ENCODE data around the gene ZMAT5. TPM values are rescaled to one million over a fixed set of nuclear protein-coding genes. Genes with fewer than 3 reads are reported as not detected.

ZMAT5 gene
- total and polyA plus RNA-seq, 2 of the 13 experiments (the other 11 are each of a cell fraction or from before 2014, with no cell fraction given): 20.7 to 27.8 TPM

DNA sequence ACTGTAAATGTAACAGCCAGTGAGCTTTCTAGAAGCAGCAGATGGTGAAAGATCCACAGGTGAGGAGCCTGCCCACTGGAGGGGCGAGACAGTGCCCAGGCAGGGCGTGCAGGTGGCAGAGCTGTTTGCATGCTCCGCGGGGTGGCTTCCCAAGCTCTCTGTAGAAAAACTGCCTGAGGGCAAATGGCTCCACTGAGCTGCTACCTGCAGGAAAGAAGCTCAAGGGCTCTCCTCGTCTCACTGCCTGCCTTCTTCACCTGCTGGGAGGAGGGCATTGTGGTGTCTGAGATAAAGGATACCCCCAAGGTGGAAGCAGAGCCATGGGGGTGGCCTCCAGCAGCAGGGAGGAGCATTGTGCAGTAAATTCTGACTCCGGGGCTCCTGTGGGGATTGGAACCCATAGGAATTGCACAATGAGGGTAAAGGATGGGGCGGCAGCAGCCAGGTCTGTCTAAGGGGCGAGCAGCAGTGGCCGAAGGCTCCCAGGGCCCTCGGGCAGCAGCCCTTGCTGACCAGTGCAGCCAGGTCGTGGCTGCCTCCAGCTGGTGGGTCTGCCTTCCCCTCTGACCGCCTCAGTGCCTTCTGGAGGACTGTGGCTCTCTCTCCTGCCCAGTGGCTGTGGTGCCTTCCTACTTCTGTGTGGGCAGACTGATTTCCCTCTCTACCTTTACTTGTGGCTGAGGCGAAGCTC is 75.0 kb downstream of the ZMAT5 start:
- no peaks in the 10 kb centered on the region for H3K79me2 ChIP-seq (ENCODE audit: insufficient read depth, low read length)
- ATAC-seq: no peak
- intact Hi-C loops (cut with micrococcal nuclease; ENCODE audit: unreplicated experiment) (no loop called here), in situ Hi-C loops (cut with HindIII; ENCODE audit: extremely low pct_ligation_motif_present, low pct_unique_long_range_greater_than_20kb) (no loop called here)
- no peak overlapping the region for H3K27ac ChIP-seq (ENCODE audit: extremely low read length, insufficient read depth, low read length)
- no peak overlapping the region for H3K4me2 ChIP-seq (ENCODE audit: low read depth, low read length)
- no peaks in the 10 kb centered on the region for H3K4me1 ChIP-seq (ENCODE audit: insufficient read depth, low read length)
- 96% methylated on average over 8 of the region's 13 CpGs for WGBS (ENCODE audit: low lambda C conversion rate)
- no peaks in the 10 kb centered on the region for H3K9me3 ChIP-seq (ENCODE audit: low read length)
- peaks cover 8 to 17% of the 10 kb centered on the region in 2 experiments; a peak in 4 of 5 replicates for H3K36me3 ChIP-seq (replicated peaks in 1 of 2; ENCODE audit: control insufficient read depth in 1 of 2, insufficient read depth in 2 of 2, low read length in 2 of 2)
- H3K9ac ChIP-seq (ENCODE audit: insufficient read depth, low read depth, low read length): no peak overlapping the region
- FAIRE-seq: no peak
- ChIA-PET CTCF (ENCODE audit: low intra/inter-chr PET ratio, low total read pairs) (no interaction called here), POLR2A (no interaction called here)
- H4K20me1 ChIP-seq (ENCODE audit: insufficient read depth, low read length): no peaks in the 10 kb centered on the region
- DNase-seq (ENCODE audit: low spot score): no peak
- BruUV-seq (replicated peaks): no TSS peak
- TF ChIP-seq ZNF225 (CRISPR knock-in tag; IDR thresholded peaks at IDR 0.05) (no peak), ZNF598 (CRISPR knock-in tag; IDR thresholded peaks at IDR 0.05; ENCODE audit: borderline replicate concordance) (no peak), ZNF614 (CRISPR knock-in tag; IDR thresholded peaks at IDR 0.05; ENCODE audit: borderline replicate concordance) (no peak), ZNF629 (CRISPR knock-in tag; conservative IDR thresholded peaks at IDR 0.05) (no peak)
- TF ChIP-seq, protein P1, sequence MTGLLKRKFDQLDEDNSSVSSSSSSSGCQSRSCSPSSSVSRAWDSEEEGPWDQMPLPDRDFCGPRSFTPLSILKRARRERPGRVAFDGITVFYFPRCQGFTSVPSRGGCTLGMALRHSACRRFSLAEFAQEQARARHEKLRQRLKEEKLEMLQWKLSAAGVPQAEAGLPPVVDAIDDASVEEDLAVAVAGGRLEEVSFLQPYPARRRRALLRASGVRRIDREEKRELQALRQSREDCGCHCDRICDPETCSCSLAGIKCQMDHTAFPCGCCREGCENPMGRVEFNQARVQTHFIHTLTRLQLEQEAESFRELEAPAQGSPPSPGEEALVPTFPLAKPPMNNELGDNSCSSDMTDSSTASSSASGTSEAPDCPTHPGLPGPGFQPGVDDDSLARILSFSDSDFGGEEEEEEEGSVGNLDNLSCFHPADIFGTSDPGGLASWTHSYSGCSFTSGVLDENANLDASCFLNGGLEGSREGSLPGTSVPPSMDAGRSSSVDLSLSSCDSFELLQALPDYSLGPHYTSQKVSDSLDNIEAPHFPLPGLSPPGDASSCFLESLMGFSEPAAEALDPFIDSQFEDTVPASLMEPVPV (CRISPR knock-in tag; IDR thresholded peaks at IDR 0.05): no peak
- TF ChIP-seq, protein P2, sequence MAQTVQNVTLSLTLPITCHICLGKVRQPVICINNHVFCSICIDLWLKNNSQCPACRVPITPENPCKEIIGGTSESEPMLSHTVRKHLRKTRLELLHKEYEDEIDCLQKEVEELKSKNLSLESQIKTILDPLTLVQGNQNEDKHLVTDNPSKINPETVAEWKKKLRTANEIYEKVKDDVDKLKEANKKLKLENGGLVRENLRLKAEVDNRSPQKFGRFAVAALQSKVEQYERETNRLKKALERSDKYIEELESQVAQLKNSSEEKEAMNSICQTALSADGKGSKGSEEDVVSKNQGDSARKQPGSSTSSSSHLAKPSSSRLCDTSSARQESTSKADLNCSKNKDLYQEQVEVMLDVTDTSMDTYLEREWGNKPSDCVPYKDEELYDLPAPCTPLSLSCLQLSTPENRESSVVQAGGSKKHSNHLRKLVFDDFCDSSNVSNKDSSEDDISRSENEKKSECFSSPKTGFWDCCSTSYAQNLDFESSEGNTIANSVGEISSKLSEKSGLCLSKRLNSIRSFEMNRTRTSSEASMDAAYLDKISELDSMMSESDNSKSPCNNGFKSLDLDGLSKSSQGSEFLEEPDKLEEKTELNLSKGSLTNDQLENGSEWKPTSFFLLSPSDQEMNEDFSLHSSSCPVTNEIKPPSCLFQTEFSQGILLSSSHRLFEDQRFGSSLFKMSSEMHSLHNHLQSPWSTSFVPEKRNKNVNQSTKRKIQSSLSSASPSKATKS (CRISPR knock-in tag; IDR thresholded peaks at IDR 0.05): no peak
- no peak overlapping the region for H3K4me3 ChIP-seq (replicated peaks in 1 of 3; ENCODE audit: insufficient read depth in 1 of 3, low read depth in 2 of 3, low read length in 3 of 3)
- no peaks in the 10 kb centered on the region for H3K27me3 ChIP-seq (ENCODE audit: control insufficient read depth in 1 of 2, insufficient read depth in 2 of 2, low read length in 2 of 2)
- no peak overlapping the region for H2AFZ ChIP-seq (ENCODE audit: low read length)
